WI38 (cell line): Measurements from ENCODE around the gene HS6ST3.
"Not testable (repeated sequence)": the region's sequence is repeated elsewhere in the genome, so short reads cannot be mapped to it uniquely, and the experiment has no call there.

Experiments used
- H3K4me3 ChIP-seq: 2 replicates; pipeline ENCODE4 v1.5.1; 2011; ENCODE audit warnings: low read depth, mild to moderate bottlenecking, control low read depth, low read length
- CTCF ChIP-seq: IDR thresholded peaks from 2 replicates; pipeline ENCODE4 v1.5.1; 2012; ENCODE audit warnings: low read depth, mild to moderate bottlenecking, control low read depth, low read length

Gene HS6ST3

GRCh38 chr13:96100457-96101220, 10.7 kb downstream of the HS6ST3 start:
- no peak overlapping the region for H3K4me3 ChIP-seq
- TF ChIP-seq CTCF = no peak

DNA sequence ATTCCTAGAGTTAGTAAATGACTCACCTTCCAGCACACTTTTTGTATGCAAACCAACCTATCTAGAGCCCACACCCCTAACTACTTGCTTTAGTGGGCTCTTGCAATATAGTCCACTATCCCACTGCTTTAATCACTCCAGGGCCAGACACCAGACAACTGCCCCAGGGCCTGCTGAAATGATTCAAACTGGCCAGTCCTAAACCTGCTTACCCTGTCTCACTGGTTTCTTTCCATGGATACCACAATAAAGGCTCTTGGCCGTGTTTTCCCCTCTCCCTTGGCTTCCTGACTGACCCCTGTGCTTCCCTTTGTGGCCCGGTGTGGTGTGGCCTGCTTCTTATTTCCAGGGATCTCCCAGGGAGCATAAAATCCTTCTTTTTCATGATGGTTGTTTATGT, 14.6 kb downstream of the HS6ST3 start:
- TF ChIP-seq CTCF = no peak
- H3K4me3 ChIP-seq = no peak overlapping the region

GRCh38 chr13:96108072-96108471, 18.2 kb downstream of the HS6ST3 start:
- not testable (repeated sequence) for H3K4me3 ChIP-seq

GRCh38 chr13:96109125-96109524, 19.2 kb downstream of the HS6ST3 start:
- TF ChIP-seq CTCF = no peak
- no peak overlapping the region for H3K4me3 ChIP-seq

DNA sequence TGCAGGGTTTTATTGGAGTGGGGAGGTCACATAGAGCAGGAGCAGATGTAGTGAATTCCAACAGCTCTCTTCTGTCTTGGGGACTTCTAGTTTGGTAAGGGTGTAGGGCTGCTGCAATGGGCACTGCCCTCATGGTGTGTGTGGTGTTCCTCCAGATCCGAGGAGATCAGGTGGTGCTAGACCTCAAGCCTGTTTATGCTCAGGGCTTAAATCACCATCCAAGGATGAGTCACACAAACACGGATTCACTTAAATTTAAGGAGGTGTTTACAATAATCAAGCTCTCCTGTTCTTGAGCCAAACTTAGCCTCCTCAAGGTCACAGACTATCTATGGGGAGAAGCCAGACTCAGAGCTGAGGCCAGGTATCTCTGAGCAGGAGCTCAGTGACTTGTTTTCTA, 23.0 kb downstream of the HS6ST3 start:
- no peak for TF ChIP-seq CTCF

DNA sequence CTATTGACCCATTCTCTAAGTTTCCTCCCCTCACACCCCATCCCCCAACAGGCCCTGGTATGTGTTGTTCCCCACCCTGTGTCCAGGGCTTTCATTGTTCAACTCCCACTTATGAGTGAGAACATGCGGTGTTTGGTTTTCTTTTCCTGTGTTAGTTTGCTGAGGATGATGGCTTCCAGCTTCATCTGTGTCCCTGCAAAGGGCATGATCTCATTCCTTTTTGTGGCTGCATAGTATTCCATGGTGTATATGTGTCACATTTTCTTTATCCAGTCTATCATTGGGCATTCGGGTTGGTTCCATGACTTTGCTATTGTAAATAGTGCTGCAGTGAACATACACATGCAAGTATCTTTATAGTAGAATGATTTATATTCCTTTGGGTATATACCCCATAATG, 25.5 kb downstream of the HS6ST3 start:
- H3K4me3 ChIP-seq = not testable (repeated sequence)

More for the DNA sequence above, 23.0 kb downstream of the HS6ST3 start:
- H3K4me3 ChIP-seq = no peak overlapping the region

GRCh38 chr13:96119921-96120320, 30.0 kb downstream of the HS6ST3 start:
- H3K4me3 ChIP-seq = no peak overlapping the region
- no peak for TF ChIP-seq CTCF

- no peak for TF ChIP-seq CTCF
- H3K4me3 ChIP-seq = no peak overlapping the region
Measured at GRCh38 chr13:96130818-96131340, 41.0 kb downstream of the HS6ST3 start.
